Kidney (tissue), 14 donors: ENCODE measurements around the gene SAA4. TPM values are rescaled to one million over a fixed set of nuclear protein-coding genes. Genes with fewer than 3 reads are reported as not detected.

Experiments used
- DNase-seq, 5 donors: peaks; one replicate each; pipeline ENCODE4 v3.0.0-alpha.2; 2013 to 2020
- FAIRE-seq: peaks from 2 replicates; lab custom pipeline; 2012; peaks lifted over from hg19 to GRCh38; lab: Jason Lieb, UNC
- H3K27ac ChIP-seq, 2 donors: one replicate each; pipeline ENCODE4 v1.7.0; 2013; ENCODE audit warnings: low read depth in 2 of 2, low read length in 2 of 2, inconsistent platforms in 1 of 2
- H3K27me3 ChIP-seq: one replicate; pipeline ENCODE4 v1.7.1; 2013; ENCODE audit warnings: low read length, inconsistent platforms; ENCODE audit not compliant: control insufficient read depth, insufficient read depth
- H3K36me3 ChIP-seq, 3 donors: one replicate each; pipeline versions ENCODE4 v1.7.0 to v1.7.1; 2013; ENCODE audit warnings: low read length in 3 of 3, control low read depth in 1 of 3, inconsistent platforms in 1 of 3; ENCODE audit not compliant: insufficient read depth in 3 of 3, control insufficient read depth in 2 of 3
- H3K4me1 ChIP-seq, 3 donors: one replicate each; pipeline versions ENCODE4 v1.7.0 to v1.7.1; 2013; ENCODE audit warnings: low read length in 3 of 3, inconsistent platforms in 1 of 3, low read depth in 1 of 3; ENCODE audit not compliant: control insufficient read depth in 2 of 3, insufficient read depth in 2 of 3
- H3K4me3 ChIP-seq, 3 donors: one replicate each; pipeline versions ENCODE4 v1.7.0 to v1.8.1; 2013; ENCODE audit warnings: low read length in 3 of 3, control low read depth in 1 of 3, inconsistent platforms in 1 of 3
- H3K9ac ChIP-seq, 3 donors: one replicate each; pipeline versions ENCODE4 v1.7.0 to v1.7.1; 2013; ENCODE audit warnings: low read length in 3 of 3, control low read depth in 1 of 3, inconsistent platforms in 1 of 3
- H3K9me3 ChIP-seq, 3 donors: one replicate each; pipeline versions ENCODE4 v1.7.0 to v1.7.1; 2013; ENCODE audit warnings: low read length in 3 of 3, control low read depth in 1 of 3, inconsistent platforms in 1 of 3; ENCODE audit not compliant: control insufficient read depth in 2 of 3, insufficient read depth in 1 of 3
- intact Hi-C: fragments of 100-400 bp; cut with DNase I; formaldehyde crosslinking; loops from one replicate; pipeline ENCODE4 v1.11.1; 2022
- polyA plus RNA-seq: library from polyadenylated mRNA; stranded (reverse); fragments of 350-450 nt; fragmentation: Illumina TruSeq; extraction: RNeasy Lipid Tissue Mini Kit (QIAGEN cat#74804); gene quantifications from one replicate; pipeline ENCODE4 v1.2.3, GENCODE V29; 2014; ENCODE audit warnings: low read depth, low replicate concordance; ENCODE audit not compliant: insufficient read depth
- total RNA-seq: library from RNA; stranded (reverse); fragmentation: NEBNext Ultra II Directional; extraction: Animal tissue kit (Norgen Biotek cat#: 25700); gene quantifications from one replicate; pipeline ENCODE4 v1.2.1, GENCODE V29; 2021
- TF ChIP-seq, protein P1 (sequence below): IDR thresholded peaks from 3 replicates; pipeline ENCODE4 v1.5.1; 2012; ENCODE audit warnings: mild to moderate bottlenecking, moderate library complexity, borderline replicate concordance; ENCODE audit not compliant: insufficient read depth; ENCODE audit errors: extremely low read depth
- donor health status: control.
- donor health status: control.
- donor health status: control.
- donor health status: control.
- donor health status: control.
- donor health status: DM: yes; HTN: yes; CAD: no.
- donor health status: Normal renal cell carcinoma (clear cell type).

The SAA4 gene
- total and polyA plus RNA-seq, 2 donors from 2014 or later = 1.3 TPM; not detected in 1

DNA sequence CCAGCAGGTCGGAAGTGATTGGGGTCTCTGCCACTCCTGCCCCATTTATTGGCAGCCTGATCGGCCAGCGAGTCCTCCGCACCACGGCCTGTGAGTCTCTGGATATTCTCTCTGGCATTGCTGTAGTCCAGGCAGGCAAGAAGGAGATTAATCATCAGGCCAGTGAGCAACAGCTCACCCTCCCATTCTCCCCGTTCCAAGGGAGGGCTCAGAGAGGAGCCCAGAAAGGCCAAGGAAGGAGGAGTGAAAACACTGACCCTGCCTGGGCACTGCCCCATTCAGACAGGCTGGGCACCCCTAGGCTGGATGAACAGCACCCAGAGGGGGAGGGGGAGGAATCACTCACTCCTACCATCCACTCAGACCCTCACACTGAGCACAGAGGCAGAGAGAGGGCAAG lies 8.8 kb upstream of the SAA4 start:
- H3K36me3 ChIP-seq = no peaks in the 10 kb centered on the region
- H3K4me1 ChIP-seq = no peaks in the 10 kb centered on the region
- no peaks in the 10 kb centered on the region for H3K9me3 ChIP-seq
- H3K27ac ChIP-seq = no peak overlapping the region
- no peak overlapping the region for H3K4me3 ChIP-seq
- TF ChIP-seq, protein P1, sequence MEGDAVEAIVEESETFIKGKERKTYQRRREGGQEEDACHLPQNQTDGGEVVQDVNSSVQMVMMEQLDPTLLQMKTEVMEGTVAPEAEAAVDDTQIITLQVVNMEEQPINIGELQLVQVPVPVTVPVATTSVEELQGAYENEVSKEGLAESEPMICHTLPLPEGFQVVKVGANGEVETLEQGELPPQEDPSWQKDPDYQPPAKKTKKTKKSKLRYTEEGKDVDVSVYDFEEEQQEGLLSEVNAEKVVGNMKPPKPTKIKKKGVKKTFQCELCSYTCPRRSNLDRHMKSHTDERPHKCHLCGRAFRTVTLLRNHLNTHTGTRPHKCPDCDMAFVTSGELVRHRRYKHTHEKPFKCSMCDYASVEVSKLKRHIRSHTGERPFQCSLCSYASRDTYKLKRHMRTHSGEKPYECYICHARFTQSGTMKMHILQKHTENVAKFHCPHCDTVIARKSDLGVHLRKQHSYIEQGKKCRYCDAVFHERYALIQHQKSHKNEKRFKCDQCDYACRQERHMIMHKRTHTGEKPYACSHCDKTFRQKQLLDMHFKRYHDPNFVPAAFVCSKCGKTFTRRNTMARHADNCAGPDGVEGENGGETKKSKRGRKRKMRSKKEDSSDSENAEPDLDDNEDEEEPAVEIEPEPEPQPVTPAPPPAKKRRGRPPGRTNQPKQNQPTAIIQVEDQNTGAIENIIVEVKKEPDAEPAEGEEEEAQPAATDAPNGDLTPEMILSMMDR = no peak
- H3K9ac ChIP-seq = no peak overlapping the region
- peak in 2 of 5 donors; percentile 23 to 37 for DNase-seq
- FAIRE-seq = no peak
- H3K27me3 ChIP-seq = no peaks in the 10 kb centered on the region
- intact Hi-C loops = no loop called here

DNA sequence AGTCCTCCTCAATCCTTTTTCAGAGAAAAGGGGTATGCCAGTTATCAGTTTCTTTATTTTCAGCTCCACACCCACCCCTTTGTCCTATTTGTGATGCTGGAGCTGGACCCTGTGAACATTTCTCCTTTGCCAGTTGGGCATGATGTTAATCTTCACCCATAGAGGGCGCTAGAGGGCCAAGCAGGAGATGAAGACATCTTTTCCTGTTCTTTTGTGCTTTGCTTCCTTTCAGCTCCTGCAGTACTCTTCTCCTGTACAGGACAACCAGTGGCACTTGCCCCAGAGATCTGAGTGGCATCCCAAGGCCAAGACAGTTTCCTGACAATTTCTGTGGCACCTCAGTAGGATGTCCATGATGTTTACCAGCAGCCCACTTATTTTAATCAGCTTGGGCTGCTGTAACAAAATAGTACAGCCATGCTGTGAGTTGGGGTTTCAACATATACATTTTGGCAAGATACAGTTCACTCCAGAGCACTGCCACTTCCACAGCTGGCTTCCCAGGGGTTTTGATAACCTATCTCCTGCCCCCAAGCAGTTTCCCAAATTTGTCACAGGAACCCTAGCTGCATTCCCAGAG lies 7.3 kb upstream of the SAA4 start:
- no peak for FAIRE-seq
- TF ChIP-seq, protein P1 = peak; percentile 69
- H3K4me3 ChIP-seq = no peak overlapping the region
- no peaks in the 10 kb centered on the region for H3K4me1 ChIP-seq
- no peak overlapping the region for H3K9ac ChIP-seq
- no peaks in the 10 kb centered on the region for H3K27me3 ChIP-seq
- H3K27ac ChIP-seq = no peak overlapping the region
- no peaks in the 10 kb centered on the region for H3K9me3 ChIP-seq
- intact Hi-C loops = no loop called here
- peak in 3 of 5 donors; percentile 31 to 62 (median 43) for DNase-seq
- H3K36me3 ChIP-seq = no peaks in the 10 kb centered on the region

DNA sequence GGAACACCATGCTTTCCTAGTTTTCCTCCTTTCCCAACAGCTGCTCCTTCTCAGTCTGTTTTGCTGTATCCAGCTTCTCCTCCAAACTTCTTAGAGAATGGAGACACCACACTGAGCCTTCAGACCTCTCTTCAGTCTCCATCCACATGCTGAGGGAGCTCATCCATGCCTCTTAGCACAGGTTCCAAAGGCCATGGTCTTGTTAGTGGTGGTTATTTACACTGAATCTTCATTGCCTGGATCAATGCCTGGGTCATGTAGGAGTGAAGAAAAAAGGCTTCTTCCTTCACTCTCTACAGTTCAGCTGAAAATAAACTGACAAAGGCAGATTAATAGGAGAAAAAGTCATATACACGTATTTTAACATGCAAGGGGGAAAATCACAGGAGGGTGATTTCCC lies 3.1 kb upstream of the SAA4 start:
- no peaks in the 10 kb centered on the region for H3K4me1 ChIP-seq
- H3K9me3 ChIP-seq = no peaks in the 10 kb centered on the region
- no peak for FAIRE-seq
- DNase-seq = no peak
- H3K36me3 ChIP-seq = no peaks in the 10 kb centered on the region
- no peaks in the 10 kb centered on the region for H3K27me3 ChIP-seq
- TF ChIP-seq, protein P1 = no peak
- no peak overlapping the region for H3K9ac ChIP-seq
- no peak overlapping the region for H3K4me3 ChIP-seq
- H3K27ac ChIP-seq = no peak overlapping the region
- intact Hi-C loops = no loop called here
